ENCODE data around the gene SPPL2A. TPM values are rescaled to one million over a fixed set of nuclear protein-coding genes. Genes with fewer than 3 reads are reported as not detected.

Gene SPPL2A
- total and polyA plus RNA-seq, 2 donors (not counting 3 experiments of a cell fraction or from before 2014, with no cell fraction given) = 38.8 to 88.7 TPM

- dilution Hi-C loops (cut with MboI; ENCODE audit: extremely low pct_ligation_motif_present, low sequenced_read_pairs) (no loop called here), intact Hi-C loops (cut with micrococcal nuclease) (no loop called here)
- peak; percentile 58 for TF ChIP-seq FOS (IDR thresholded peaks at IDR 0.05; ENCODE audit: borderline replicate concordance, insufficient read depth, low read length)
- TF ChIP-seq GATA2 (IDR thresholded peaks at IDR 0.05; ENCODE audit: insufficient read depth, insufficient read length, low read depth, low read length) = no peak
- TF ChIP-seq POLR2A (IDR thresholded peaks at IDR 0.05; ENCODE audit: low read depth, low read length) = no peak
- peak; percentile 16 for TF ChIP-seq JUN (IDR thresholded peaks at IDR 0.05; ENCODE audit: borderline replicate concordance, insufficient read depth, insufficient read length, low read depth)
- FAIRE-seq (peak; percentile 40), DNase-seq (ENCODE audit: low read depth, low spot score) (peak; percentile 31)
- H3K36me3 ChIP-seq (ENCODE audit: control insufficient read depth in 2 of 2, extremely low read depth in 1 of 2, insufficient read depth in 2 of 2, low read length in 2 of 2) = no peaks in the 10 kb centered on the region
- BruUV-seq (replicated peaks) = no TSS peak
- CTCF ChIA-PET = no interaction called here
- H3K4me2 ChIP-seq (ENCODE audit: insufficient read depth, low read length) = no peak overlapping the region
- H2AFZ ChIP-seq (ENCODE audit: low read depth, low read length) = no peak overlapping the region
- POLR2A ChIA-PET = no interaction called here
- H3K27me3 ChIP-seq (ENCODE audit: control insufficient read depth in 2 of 2, insufficient read depth in 2 of 2, low read length in 2 of 2) = peaks cover 0 to under 1% of the 10 kb centered on the region in 2 experiments
- H3K9me3 ChIP-seq (replicated peaks; ENCODE audit: control insufficient read depth, insufficient read depth, low read length) = no peaks in the 10 kb centered on the region
- no peak overlapping the region for H3K4me3 ChIP-seq (replicated peaks in 1 of 3; ENCODE audit: insufficient read depth in 1 of 3, low read depth in 1 of 3, low read length in 3 of 3)
- no peaks in the 10 kb centered on the region for H4K20me1 ChIP-seq (replicated peaks; ENCODE audit: control insufficient read depth, extremely low read depth, insufficient read depth, low read length)
- no peak overlapping the region for H3K27ac ChIP-seq (ENCODE audit: insufficient read depth, low read depth, low read length)
- H3K79me2 ChIP-seq (ENCODE audit: control insufficient read depth, insufficient read depth, low read length) = no peaks in the 10 kb centered on the region
- H3K9me1 ChIP-seq (replicated peaks; ENCODE audit: control insufficient read depth, extremely low read depth, insufficient read depth, low read length) = no peaks in the 10 kb centered on the region
- H3K4me1 ChIP-seq (ENCODE audit: control insufficient read depth, extremely low read depth, insufficient read depth, low read length) = no peaks in the 10 kb centered on the region
- H3K9ac ChIP-seq (replicated peaks; ENCODE audit: extremely low read depth, insufficient read depth, low read length) = no peak overlapping the region
Measured at GRCh38 chr15:50798684-50799083, 33.2 kb upstream of the SPPL2A start.

GRCh38 chr15:50797926-50798325 lies 32.4 kb upstream of the SPPL2A start:
- intact Hi-C loops (cut with micrococcal nuclease) = no loop called here
- Histone ChIP-seq H3K4me3 (replicated peaks in 1 of 3; ENCODE audit: insufficient read depth in 1 of 3, low read depth in 1 of 3, low read length in 3 of 3) (no peak overlapping the region), H3K9me3 (replicated peaks; ENCODE audit: control insufficient read depth, insufficient read depth, low read length) (no peaks in the 10 kb centered on the region), H4K20me1 (replicated peaks; ENCODE audit: control insufficient read depth, extremely low read depth, insufficient read depth, low read length) (no peaks in the 10 kb centered on the region), H3K27me3 (ENCODE audit: control insufficient read depth in 2 of 2, insufficient read depth in 2 of 2, low read length in 2 of 2) (no peaks in the 10 kb centered on the region), H3K4me2 (ENCODE audit: insufficient read depth, low read length) (no peak overlapping the region), H2AFZ (ENCODE audit: low read depth, low read length) (no peak overlapping the region), H3K4me1 (ENCODE audit: control insufficient read depth, extremely low read depth, insufficient read depth, low read length) (no peaks in the 10 kb centered on the region), H3K79me2 (ENCODE audit: control insufficient read depth, insufficient read depth, low read length) (no peaks in the 10 kb centered on the region), H3K9me1 (replicated peaks; ENCODE audit: control insufficient read depth, extremely low read depth, insufficient read depth, low read length) (no peaks in the 10 kb centered on the region), H3K9ac (replicated peaks; ENCODE audit: extremely low read depth, insufficient read depth, low read length) (no peak overlapping the region), H3K27ac (ENCODE audit: insufficient read depth, low read depth, low read length) (no peak overlapping the region), H3K36me3 (ENCODE audit: control insufficient read depth in 2 of 2, extremely low read depth in 1 of 2, insufficient read depth in 2 of 2, low read length in 2 of 2) (no peaks in the 10 kb centered on the region)
- DNase-seq (ENCODE audit: low read depth, low spot score) = no peak
- dilution Hi-C loops (cut with MboI; ENCODE audit: extremely low pct_ligation_motif_present, low sequenced_read_pairs) = no loop called here
- POLR2A ChIA-PET = interaction anchor here (0.6 kb wide), 1 partner anchor 19 kb away, joined by 4 read pairs; no protein-coding TSS in a partner anchor
- no peak for FAIRE-seq
- CTCF ChIA-PET = no interaction called here
- no TSS peak for BruUV-seq (replicated peaks)
- TF ChIP-seq MYC (IDR thresholded peaks at IDR 0.05; ENCODE audit: low read depth, low read length) = no peak
- no peak for TF ChIP-seq POLR2AphosphoS5 (IDR thresholded peaks at IDR 0.05; ENCODE audit: insufficient read depth, low read depth, low read length)
- TF ChIP-seq POLR2A (IDR thresholded peaks at IDR 0.05; ENCODE audit: low read depth, low read length) = no peak
- TF ChIP-seq EZH2 (IDR thresholded peaks at IDR 0.05; ENCODE audit: borderline replicate concordance, low read depth, low read length, severe bottlenecking) = no peak
- no peak for TF ChIP-seq GATA2 (IDR thresholded peaks at IDR 0.05; ENCODE audit: insufficient read depth, insufficient read length, low read depth, low read length)
- TF ChIP-seq CTCF (IDR thresholded peaks at IDR 0.05; ENCODE audit: extremely low read depth in 1 of 2, insufficient read depth in 1 of 2, low read depth in 1 of 2, low read length in 2 of 2) = no peak
- TF ChIP-seq, protein P1, sequence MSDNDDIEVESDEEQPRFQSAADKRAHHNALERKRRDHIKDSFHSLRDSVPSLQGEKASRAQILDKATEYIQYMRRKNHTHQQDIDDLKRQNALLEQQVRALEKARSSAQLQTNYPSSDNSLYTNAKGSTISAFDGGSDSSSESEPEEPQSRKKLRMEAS (IDR thresholded peaks at IDR 0.05; ENCODE audit: insufficient read depth, insufficient read length) = no peak
- TF ChIP-seq FOS (IDR thresholded peaks at IDR 0.05; ENCODE audit: borderline replicate concordance, insufficient read depth, low read length) = no peak
- no peak for TF ChIP-seq JUN (IDR thresholded peaks at IDR 0.05; ENCODE audit: borderline replicate concordance, insufficient read depth, insufficient read length, low read depth)

All from endothelial cell of umbilical vein (primary cell).